HCT116 (cell line): ENCODE results near the gene FAM83B.

Source experiments
- CTCF ChIP-seq, 3 experiments: fragments of 200-600 bp in 1 of 3; sonication (generic) in 1 of 3; IDR thresholded peaks in 2 of 3; conservative IDR thresholded peaks in 1 of 3; 2 replicates each; pipeline ENCODE4 v1.5.1; 2012 to 2017; ENCODE audit warnings: low read depth in 2 of 3, low read length in 2 of 3, antibody characterized with exemption in 1 of 3, borderline replicate concordance in 1 of 3, control low read depth in 1 of 3, mild to moderate bottlenecking in 1 of 3, mixed read lengths in 1 of 3, mixed run types in 1 of 3, moderate library complexity in 1 of 3; ENCODE audit not compliant: insufficient read depth in 1 of 3
- JUND ChIP-seq: IDR thresholded peaks from 2 replicates; pipeline ENCODE4 v1.6.1; 2012
- POLR2A ChIP-seq: IDR thresholded peaks from 2 replicates; pipeline ENCODE4 v1.7.0; 2011; ENCODE audit warnings: borderline replicate concordance; ENCODE audit not compliant: insufficient read depth, insufficient read length; ENCODE audit errors: extremely low read depth

GRCh38 chr6:54879188-54879985 lies 32.8 kb downstream of the FAM83B start:
- TF ChIP-seq POLR2A (no peak), JUND (no peak), CTCF (IDR thresholded peaks at IDR 0.05 in 2 of 3, conservative IDR thresholded peaks at IDR 0.05 in 1 of 3; ENCODE audit: borderline replicate concordance in 1 of 3, insufficient read depth in 1 of 3, low read depth in 2 of 3, low read length in 2 of 3) (no peak)
